Activated CD8-positive, alpha-beta T cell treated with anti-CD3 and anti-CD28 coated beads, Interleukin-2, amount 10 ng/mL, durations not matched to agents 7 days and 5 days (primary cell): ENCODE data around the gene PTN. TPM values are rescaled to one million over a fixed set of nuclear protein-coding genes. Genes with fewer than 3 reads are reported as not detected.

Experiments used
- ATAC-seq: fragments of 150-1000 bp; cut with Tn5 transposase; one replicate; pipeline ENCODE4 v1.10.0; 2021; ENCODE audit warnings: moderate library complexity
- CTCF ChIA-PET: fragments of 350-600 bp; sonication (Branson Sonifier 250); formaldehyde crosslinking; loops from one replicate; lab custom pipeline; 2021; ENCODE audit warnings: antibody characterized with exemption; lab: Charles Lee
- POLR2A ChIA-PET: fragments of 350-600 bp; sonication (Branson Sonifier 250); formaldehyde crosslinking; loops from one replicate; lab custom pipeline; 2021; ENCODE audit warnings: antibody characterized with exemption; lab: Charles Lee
- DNase-seq: peaks from one replicate; pipeline ENCODE4 v3.0.0-alpha.2; 2020
- H3K27ac Mint-ChIP-seq: one replicate; pipeline ENCODE4 v1.8.0; 2021; ENCODE audit warnings: mild to moderate bottlenecking, mixed read lengths
- H3K27me3 Mint-ChIP-seq: one replicate; pipeline ENCODE4 v1.8.0; 2021; ENCODE audit warnings: low read depth, mixed read lengths
- H3K36me3 Mint-ChIP-seq: one replicate; pipeline ENCODE4 v1.8.0; 2021; ENCODE audit warnings: low read depth, mixed read lengths
- H3K4me1 Mint-ChIP-seq: one replicate; pipeline ENCODE4 v1.8.0; 2021; ENCODE audit warnings: low read depth, mixed read lengths
- H3K4me3 Mint-ChIP-seq: one replicate; pipeline ENCODE4 v1.8.0; 2021; ENCODE audit warnings: mild to moderate bottlenecking, mixed read lengths
- H3K9me3 Mint-ChIP-seq: one replicate; pipeline ENCODE4 v1.8.0; 2022; ENCODE audit warnings: mixed read lengths; ENCODE audit not compliant: insufficient read depth
- total RNA-seq, 2 experiments: library from RNA; stranded (reverse); gene quantifications; one replicate each; pipeline ENCODE4 v1.2.3, GENCODE V29; 2021

Gene PTN
- not detected for total RNA-seq

- Mint-ChIP-seq H3K27me3 (peaks cover 13% of the 10 kb centered on the region), H3K9me3 (no peaks in the 10 kb centered on the region), H3K4me1 (no peaks in the 10 kb centered on the region), H3K36me3 (no peaks in the 10 kb centered on the region), H3K27ac (no peak within 1 kb of the TSS), H3K4me3 (no peak within 1 kb of the TSS)
- DNase-seq (no peak), ATAC-seq (no peak)
- CTCF ChIA-PET: no interaction called here
- POLR2A ChIA-PET: no interaction called here
Measured at GRCh38 chr7:137343281-137343841, at the start of gene PTN. Gene PTN, minus strand, starts transcription at chr7:137343733. Its CDS starts 88,760 bp downstream, at chr7:137254973.

GRCh38 chr7:137390076-137390475, 46.5 kb upstream of the PTN start:
- CTCF ChIA-PET: interaction anchor here (1.1 kb wide), 1 partner anchor 64 kb away, joined by 3 read pairs; no protein-coding TSS in a partner anchor
- ATAC-seq (no peak), DNase-seq (no peak)
- POLR2A ChIA-PET: no interaction called here
- Mint-ChIP-seq H3K4me3 (no peak overlapping the region), H3K36me3 (no peaks in the 10 kb centered on the region), H3K4me1 (no peaks in the 10 kb centered on the region), H3K9me3 (peaks cover 3% of the 10 kb centered on the region), H3K27ac (no peak overlapping the region), H3K27me3 (no peaks in the 10 kb centered on the region)

- CTCF ChIA-PET: no interaction called here
- H3K27ac Mint-ChIP-seq: no peak overlapping the region
- H3K27me3 Mint-ChIP-seq: no peaks in the 10 kb centered on the region
- H3K9me3 Mint-ChIP-seq: peaks cover 3% of the 10 kb centered on the region
- DNase-seq: no peak
- H3K4me1 Mint-ChIP-seq: no peaks in the 10 kb centered on the region
- no peaks in the 10 kb centered on the region for H3K36me3 Mint-ChIP-seq
- POLR2A ChIA-PET: no interaction called here
- ATAC-seq: no peak
- H3K4me3 Mint-ChIP-seq: no peak overlapping the region
Measured at GRCh38 chr7:137388916-137389315, 45.4 kb upstream of the PTN start.

GRCh38 chr7:137386966-137387365, 43.4 kb upstream of the PTN start:
- DNase-seq: no peak
- POLR2A ChIA-PET: no interaction called here
- Mint-ChIP-seq H3K27ac (no peak overlapping the region), H3K4me1 (no peaks in the 10 kb centered on the region), H3K36me3 (no peaks in the 10 kb centered on the region), H3K9me3 (peaks cover 3% of the 10 kb centered on the region), H3K27me3 (no peaks in the 10 kb centered on the region), H3K4me3 (no peak overlapping the region)
- CTCF ChIA-PET: no interaction called here
- ATAC-seq: no peak

- ATAC-seq (no peak), DNase-seq (no peak)
- CTCF ChIA-PET: no interaction called here
- H3K27ac Mint-ChIP-seq: no peak overlapping the region
- POLR2A ChIA-PET: no interaction called here
- no peak overlapping the region for H3K4me3 Mint-ChIP-seq
- H3K4me1 Mint-ChIP-seq: no peaks in the 10 kb centered on the region
- peaks cover 7% of the 10 kb centered on the region for H3K9me3 Mint-ChIP-seq
- no peaks in the 10 kb centered on the region for H3K36me3 Mint-ChIP-seq
- no peaks in the 10 kb centered on the region for H3K27me3 Mint-ChIP-seq
Measured at GRCh38 chr7:137381045-137381444, 37.5 kb upstream of the PTN start.

- Mint-ChIP-seq H3K4me3 (no peak overlapping the region), H3K9me3 (peaks cover 6% of the 10 kb centered on the region), H3K27ac (no peak overlapping the region), H3K27me3 (no peaks in the 10 kb centered on the region), H3K4me1 (no peaks in the 10 kb centered on the region), H3K36me3 (no peaks in the 10 kb centered on the region)
- ATAC-seq: no peak
- CTCF ChIA-PET: no interaction called here
- DNase-seq: no peak
- POLR2A ChIA-PET: no interaction called here
Measured at GRCh38 chr7:137373507-137373906, 30.0 kb upstream of the PTN start.

GRCh38 chr7:137371616-137372015, 28.1 kb upstream of the PTN start:
- Mint-ChIP-seq H3K4me3 (no peak overlapping the region), H3K36me3 (no peaks in the 10 kb centered on the region), H3K27me3 (no peaks in the 10 kb centered on the region), H3K4me1 (no peaks in the 10 kb centered on the region), H3K9me3 (peaks cover 6% of the 10 kb centered on the region), H3K27ac (no peak overlapping the region)
- no peak for DNase-seq
- ATAC-seq: no peak
- POLR2A ChIA-PET: no interaction called here
- CTCF ChIA-PET: no interaction called here

- no peaks in the 10 kb centered on the region for H3K36me3 Mint-ChIP-seq
- ChIA-PET POLR2A (no interaction called here), CTCF (no interaction called here)
- H3K4me1 Mint-ChIP-seq: no peaks in the 10 kb centered on the region
- H3K4me3 Mint-ChIP-seq: no peak overlapping the region
- no peak overlapping the region for H3K27ac Mint-ChIP-seq
- H3K9me3 Mint-ChIP-seq: peaks cover 12% of the 10 kb centered on the region
- ATAC-seq: no peak
- DNase-seq: no peak
- no peaks in the 10 kb centered on the region for H3K27me3 Mint-ChIP-seq
Measured at GRCh38 chr7:137366995-137367394, 23.5 kb upstream of the PTN start.

- ChIA-PET POLR2A (no interaction called here), CTCF (no interaction called here)
- ATAC-seq (no peak), DNase-seq (no peak)
- Mint-ChIP-seq H3K27me3 (no peaks in the 10 kb centered on the region), H3K4me3 (no peak overlapping the region), H3K9me3 (peaks cover 28% of the 10 kb centered on the region), H3K4me1 (no peaks in the 10 kb centered on the region), H3K27ac (no peak overlapping the region), H3K36me3 (no peaks in the 10 kb centered on the region)
Measured at GRCh38 chr7:137363683-137364082, 20.1 kb upstream of the PTN start.

GRCh38 chr7:137360087-137360679, 16.6 kb upstream of the PTN start:
- Mint-ChIP-seq H3K9me3 (peaks cover 33% of the 10 kb centered on the region), H3K4me1 (no peaks in the 10 kb centered on the region), H3K36me3 (no peaks in the 10 kb centered on the region), H3K4me3 (no peak overlapping the region), H3K27ac (no peak overlapping the region), H3K27me3 (no peaks in the 10 kb centered on the region)
- ATAC-seq: no peak
- POLR2A ChIA-PET: no interaction called here
- DNase-seq: no peak
- CTCF ChIA-PET: no interaction called here

GRCh38 chr7:137354961-137355360, 11.4 kb upstream of the PTN start:
- H3K27me3 Mint-ChIP-seq: no peaks in the 10 kb centered on the region
- POLR2A ChIA-PET: no interaction called here
- no peak for ATAC-seq

GRCh38 chr7:137354396-137354795, 10.9 kb upstream of the PTN start:
- no peak overlapping the region for H3K27ac Mint-ChIP-seq
- DNase-seq (no peak), ATAC-seq (no peak)
- no peaks in the 10 kb centered on the region for H3K27me3 Mint-ChIP-seq
- H3K9me3 Mint-ChIP-seq: peaks cover 6% of the 10 kb centered on the region
- no peaks in the 10 kb centered on the region for H3K4me1 Mint-ChIP-seq
- H3K36me3 Mint-ChIP-seq: no peaks in the 10 kb centered on the region
- POLR2A ChIA-PET: no interaction called here
- CTCF ChIA-PET: no interaction called here
- H3K4me3 Mint-ChIP-seq: no peak overlapping the region

More at GRCh38 chr7:137354961-137355360, 11.4 kb upstream of the PTN start:
- CTCF ChIA-PET: no interaction called here
- H3K36me3 Mint-ChIP-seq: no peaks in the 10 kb centered on the region
- DNase-seq: no peak
- H3K27ac Mint-ChIP-seq: no peak overlapping the region
- H3K9me3 Mint-ChIP-seq: peaks cover 9% of the 10 kb centered on the region
- H3K4me1 Mint-ChIP-seq: no peaks in the 10 kb centered on the region
- H3K4me3 Mint-ChIP-seq: no peak overlapping the region

- DNase-seq (no peak), ATAC-seq (no peak)
- H3K4me3 Mint-ChIP-seq: no peak overlapping the region
- POLR2A ChIA-PET: no interaction called here
- no peaks in the 10 kb centered on the region for H3K9me3 Mint-ChIP-seq
- H3K36me3 Mint-ChIP-seq: no peaks in the 10 kb centered on the region
- H3K27ac Mint-ChIP-seq: no peak overlapping the region
- no peaks in the 10 kb centered on the region for H3K4me1 Mint-ChIP-seq
- CTCF ChIA-PET: no interaction called here
- no peaks in the 10 kb centered on the region for H3K27me3 Mint-ChIP-seq
Measured at GRCh38 chr7:137351941-137352340, 8.4 kb upstream of the PTN start.
